ENCODE results near the gene MX2. TPM values are rescaled to one million over a fixed set of nuclear protein-coding genes. Genes with fewer than 3 reads are reported as not detected.

Gene MX2
- total and polyA plus RNA-seq, 4 donors, result 4.2 to 33.4 (median 9.3) TPM

DNA sequence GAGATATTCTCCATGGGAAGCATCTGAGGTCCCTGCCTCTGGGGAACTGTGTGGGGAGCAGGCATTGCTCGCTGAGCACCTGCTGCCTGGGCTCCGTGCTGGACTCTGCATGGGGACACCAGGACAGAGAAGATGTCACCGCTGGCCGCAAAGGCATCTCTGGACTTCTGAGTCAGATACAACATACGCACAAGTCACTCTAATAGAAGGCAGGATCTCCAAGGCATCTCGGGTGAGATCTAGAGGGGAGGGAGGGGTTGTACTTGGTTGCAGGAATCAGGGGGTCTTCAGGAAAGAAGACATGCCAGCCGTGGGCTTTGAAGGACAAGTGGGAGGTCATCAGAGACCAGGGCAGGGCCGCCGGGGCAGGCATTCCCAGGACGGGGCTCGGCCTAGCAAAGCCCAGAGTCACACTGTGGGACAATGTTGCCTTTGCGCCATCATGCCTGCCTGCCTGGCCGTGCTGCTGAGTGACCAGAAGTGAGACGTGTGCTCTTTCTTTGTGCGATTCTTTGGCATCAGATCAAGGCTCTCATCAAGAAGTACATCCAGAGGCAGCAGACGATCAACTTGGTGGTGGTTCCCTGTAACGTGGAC, 28.3 kb downstream of the MX2 start:
- TF ChIP-seq, protein P1, sequence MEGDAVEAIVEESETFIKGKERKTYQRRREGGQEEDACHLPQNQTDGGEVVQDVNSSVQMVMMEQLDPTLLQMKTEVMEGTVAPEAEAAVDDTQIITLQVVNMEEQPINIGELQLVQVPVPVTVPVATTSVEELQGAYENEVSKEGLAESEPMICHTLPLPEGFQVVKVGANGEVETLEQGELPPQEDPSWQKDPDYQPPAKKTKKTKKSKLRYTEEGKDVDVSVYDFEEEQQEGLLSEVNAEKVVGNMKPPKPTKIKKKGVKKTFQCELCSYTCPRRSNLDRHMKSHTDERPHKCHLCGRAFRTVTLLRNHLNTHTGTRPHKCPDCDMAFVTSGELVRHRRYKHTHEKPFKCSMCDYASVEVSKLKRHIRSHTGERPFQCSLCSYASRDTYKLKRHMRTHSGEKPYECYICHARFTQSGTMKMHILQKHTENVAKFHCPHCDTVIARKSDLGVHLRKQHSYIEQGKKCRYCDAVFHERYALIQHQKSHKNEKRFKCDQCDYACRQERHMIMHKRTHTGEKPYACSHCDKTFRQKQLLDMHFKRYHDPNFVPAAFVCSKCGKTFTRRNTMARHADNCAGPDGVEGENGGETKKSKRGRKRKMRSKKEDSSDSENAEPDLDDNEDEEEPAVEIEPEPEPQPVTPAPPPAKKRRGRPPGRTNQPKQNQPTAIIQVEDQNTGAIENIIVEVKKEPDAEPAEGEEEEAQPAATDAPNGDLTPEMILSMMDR (IDR thresholded peaks at IDR 0.05; ENCODE audit: control extremely low read depth, extremely low read depth), result no peak
- no peak for ATAC-seq (ENCODE audit: insufficient read depth, low FRiP score)
- Histone ChIP-seq H3K9ac (ENCODE audit: insufficient read depth in 1 of 2, low read length in 2 of 2) (no peak overlapping the region), H3K27me3 (ENCODE audit: control insufficient read depth in 3 of 3, insufficient read depth in 3 of 3, low read length in 2 of 3) (peaks cover 0 to 4% (median 0%) of the 10 kb centered on the region in 3 donors), H3K27ac (ENCODE audit: low read depth in 1 of 2, low read length in 1 of 2) (no peak overlapping the region), H3K4me1 (ENCODE audit: control insufficient read depth in 5 of 5, insufficient read depth in 5 of 5, low read length in 5 of 5) (no peaks in the 10 kb centered on the region), H3K4me3 (no peak overlapping the region), H3K9me3 (ENCODE audit: control insufficient read depth in 4 of 4, insufficient read depth in 3 of 4, low read length in 3 of 4) (peaks cover 0 to 2% (median 0%) of the 10 kb centered on the region in 4 donors), H3K36me3 (ENCODE audit: control insufficient read depth in 4 of 4, insufficient read depth in 4 of 4, low read length in 4 of 4) (peaks cover 0 to 15% (median 2%) of the 10 kb centered on the region in 4 donors)
- no peak for DNase-seq
- 93 to 94% methylated on average over 17 of the region's 17 CpGs for WGBS, 2 donors

DNA sequence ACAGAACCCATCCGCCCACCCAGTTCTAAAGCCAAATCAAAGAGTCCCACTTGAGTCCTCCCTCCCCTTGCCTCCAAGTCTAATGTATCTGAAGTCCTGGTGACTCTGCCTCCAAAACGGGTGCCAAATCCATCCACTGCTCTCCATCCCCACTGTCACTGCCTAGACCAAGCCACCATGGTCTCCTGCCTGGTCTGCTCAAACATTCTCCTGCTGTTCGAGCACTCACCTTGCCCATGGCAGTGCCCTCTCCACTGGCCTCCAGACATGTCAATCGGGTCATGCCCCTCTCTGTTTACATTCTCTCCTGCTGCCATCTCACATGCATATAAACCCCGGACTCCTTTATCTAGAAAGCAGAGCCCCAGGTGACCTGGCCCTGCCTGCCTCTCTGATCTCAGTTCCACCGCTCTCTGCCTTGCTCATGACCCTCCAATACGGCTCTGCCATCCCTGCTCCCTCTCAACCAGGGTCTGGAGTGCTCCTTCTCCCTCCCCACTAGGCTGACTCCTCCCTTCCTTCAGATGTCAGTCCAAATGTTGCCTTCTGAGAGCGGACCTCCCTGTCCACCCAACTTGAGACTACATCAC, 32.1 kb downstream of the MX2 start:
- no peaks in the 10 kb centered on the region for H3K9me3 ChIP-seq (ENCODE audit: control insufficient read depth in 4 of 4, insufficient read depth in 3 of 4, low read length in 3 of 4)
- peaks cover 0 to 2% (median 0%) of the 10 kb centered on the region in 5 donors for H3K4me1 ChIP-seq (ENCODE audit: control insufficient read depth in 5 of 5, insufficient read depth in 5 of 5, low read length in 5 of 5)
- no peaks in the 10 kb centered on the region for H3K27me3 ChIP-seq (ENCODE audit: control insufficient read depth in 3 of 3, insufficient read depth in 3 of 3, low read length in 2 of 3)
- H3K36me3 ChIP-seq (ENCODE audit: control insufficient read depth in 4 of 4, insufficient read depth in 4 of 4, low read length in 4 of 4), result peaks cover 0 to 4% (median 2%) of the 10 kb centered on the region in 4 donors
- DNase-seq, result no peak
- TF ChIP-seq, protein P1 (IDR thresholded peaks at IDR 0.05; ENCODE audit: control extremely low read depth, extremely low read depth), result no peak
- no peak overlapping the region for H3K9ac ChIP-seq (ENCODE audit: insufficient read depth in 1 of 2, low read length in 2 of 2)
- no peak for ATAC-seq (ENCODE audit: insufficient read depth, low FRiP score)
- no peak overlapping the region for H3K27ac ChIP-seq (ENCODE audit: low read depth in 1 of 2, low read length in 1 of 2)
- WGBS, 2 donors, result 90 to 91% methylated on average over 8 of the region's 8 CpGs
- no peak overlapping the region for H3K4me3 ChIP-seq

DNA sequence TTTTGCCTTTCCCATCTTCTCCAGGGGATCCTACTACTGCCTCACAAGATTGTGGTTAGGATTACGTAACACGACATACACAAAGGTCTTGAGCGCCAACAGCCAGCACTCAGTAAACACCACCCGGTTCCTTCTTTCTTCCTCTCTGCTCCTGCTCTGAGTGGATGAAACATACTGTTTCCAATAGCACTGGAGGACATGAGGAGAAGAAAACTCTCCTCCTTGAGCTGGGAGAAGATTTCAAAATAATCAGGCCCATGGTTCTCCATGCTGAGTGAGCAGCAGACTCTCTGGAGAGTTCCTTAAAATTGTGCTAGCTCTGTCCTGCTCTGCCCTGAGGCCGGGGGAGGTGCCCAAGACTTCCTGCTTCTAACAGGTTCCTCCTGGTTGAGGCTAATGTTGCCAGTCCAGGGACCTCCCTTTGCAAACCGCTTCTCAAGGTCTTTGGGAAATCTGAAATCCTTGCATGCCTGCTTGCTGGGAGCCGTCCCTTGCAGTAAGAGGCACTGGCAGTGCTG, 34.8 kb downstream of the MX2 start:
- DNase-seq (peak in 2 of 3 donors; percentile 16 to 41), ATAC-seq (ENCODE audit: insufficient read depth, low FRiP score) (peak; percentile 66)
- TF ChIP-seq, protein P1 (IDR thresholded peaks at IDR 0.05; ENCODE audit: control extremely low read depth, extremely low read depth), result no peak
- no peak overlapping the region for H3K9ac ChIP-seq (ENCODE audit: insufficient read depth in 1 of 2, low read length in 2 of 2)
- H3K4me3 ChIP-seq, result no peak overlapping the region
- H3K27ac ChIP-seq (ENCODE audit: low read depth in 1 of 2, low read length in 1 of 2), result no peak overlapping the region
- H3K36me3 ChIP-seq (ENCODE audit: control insufficient read depth in 4 of 4, insufficient read depth in 4 of 4, low read length in 4 of 4), result peaks cover 0 to 4% (median 2%) of the 10 kb centered on the region in 4 donors
- H3K27me3 ChIP-seq (ENCODE audit: control insufficient read depth in 3 of 3, insufficient read depth in 3 of 3, low read length in 2 of 3), result no peaks in the 10 kb centered on the region
- no peaks in the 10 kb centered on the region for H3K9me3 ChIP-seq (ENCODE audit: control insufficient read depth in 4 of 4, insufficient read depth in 3 of 4, low read length in 3 of 4)
- peaks cover 0 to 2% (median 0%) of the 10 kb centered on the region in 5 donors for H3K4me1 ChIP-seq (ENCODE audit: control insufficient read depth in 5 of 5, insufficient read depth in 5 of 5, low read length in 5 of 5)
- WGBS, 2 donors, result 16 to 40% methylated on average over 7 of the region's 7 CpGs

Data from lung (tissue), 12 donors.